ENCODE data around the gene RNF151. TPM values are rescaled to one million over a fixed set of nuclear protein-coding genes. Genes with fewer than 3 reads are reported as not detected.
"Not testable (repeated sequence)": the region's sequence is repeated elsewhere in the genome, so short reads cannot be mapped to it uniquely, and the experiment has no call there.

The RNF151 gene
- total RNA-seq, 1 donor from 2014 or later, result not detected

GRCh38 chr16:1933097-1933661, 33.5 kb upstream of the RNF151 start:
- H3K27me3 Mint-ChIP-seq (ENCODE audit: low read depth), result peaks cover 11% of the 10 kb centered on the region
- H3K9me3 Mint-ChIP-seq, result no peaks in the 10 kb centered on the region
- H3K36me3 Mint-ChIP-seq (ENCODE audit: low read depth), result no peaks in the 10 kb centered on the region
- DNase-seq (ENCODE audit: low read depth, low spot score), result no peak
- H3K4me3 Mint-ChIP-seq, result peak overlapping the region; percentile 41
- peaks cover 4% of the 10 kb centered on the region for H3K4me1 Mint-ChIP-seq
- TF ChIP-seq, protein P1, sequence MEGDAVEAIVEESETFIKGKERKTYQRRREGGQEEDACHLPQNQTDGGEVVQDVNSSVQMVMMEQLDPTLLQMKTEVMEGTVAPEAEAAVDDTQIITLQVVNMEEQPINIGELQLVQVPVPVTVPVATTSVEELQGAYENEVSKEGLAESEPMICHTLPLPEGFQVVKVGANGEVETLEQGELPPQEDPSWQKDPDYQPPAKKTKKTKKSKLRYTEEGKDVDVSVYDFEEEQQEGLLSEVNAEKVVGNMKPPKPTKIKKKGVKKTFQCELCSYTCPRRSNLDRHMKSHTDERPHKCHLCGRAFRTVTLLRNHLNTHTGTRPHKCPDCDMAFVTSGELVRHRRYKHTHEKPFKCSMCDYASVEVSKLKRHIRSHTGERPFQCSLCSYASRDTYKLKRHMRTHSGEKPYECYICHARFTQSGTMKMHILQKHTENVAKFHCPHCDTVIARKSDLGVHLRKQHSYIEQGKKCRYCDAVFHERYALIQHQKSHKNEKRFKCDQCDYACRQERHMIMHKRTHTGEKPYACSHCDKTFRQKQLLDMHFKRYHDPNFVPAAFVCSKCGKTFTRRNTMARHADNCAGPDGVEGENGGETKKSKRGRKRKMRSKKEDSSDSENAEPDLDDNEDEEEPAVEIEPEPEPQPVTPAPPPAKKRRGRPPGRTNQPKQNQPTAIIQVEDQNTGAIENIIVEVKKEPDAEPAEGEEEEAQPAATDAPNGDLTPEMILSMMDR (conservative IDR thresholded peaks at IDR 0.05), result no peak
- no peak overlapping the region for H3K27ac Mint-ChIP-seq (ENCODE audit: unreplicated experiment)

DNA sequence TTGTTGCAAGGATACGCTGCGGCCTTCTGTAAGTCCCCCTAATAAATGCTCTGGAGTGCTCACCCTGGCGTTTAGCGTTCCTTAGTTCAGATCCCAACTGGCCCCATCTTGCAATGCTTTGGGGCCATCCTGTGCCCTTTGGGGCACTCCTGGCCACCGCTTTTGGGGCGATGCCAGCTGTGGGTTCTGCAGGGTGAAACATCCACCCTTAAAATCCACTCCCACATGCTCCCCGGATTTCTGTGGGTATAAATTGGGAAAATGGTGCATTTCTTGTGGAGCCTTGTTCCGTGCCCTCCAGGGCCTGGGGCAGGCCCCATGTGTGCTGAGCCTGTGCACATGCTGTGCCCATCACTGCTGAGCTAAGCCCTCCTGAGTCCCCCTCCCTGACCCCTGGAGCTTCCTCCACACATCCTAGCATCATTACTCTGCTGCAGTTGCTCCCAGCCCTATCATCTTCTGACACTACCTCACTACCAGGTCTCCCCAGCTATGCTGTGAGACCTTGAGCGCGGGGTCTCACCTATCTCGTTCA, 29.6 kb upstream of the RNF151 start:
- Mint-ChIP-seq H3K27me3 (ENCODE audit: low read depth) (no peaks in the 10 kb centered on the region), H3K36me3 (ENCODE audit: low read depth) (no peaks in the 10 kb centered on the region), H3K4me3 (no peak overlapping the region), H3K4me1 (peaks cover 5% of the 10 kb centered on the region), H3K27ac (ENCODE audit: unreplicated experiment) (peak overlapping the region; percentile 96), H3K9me3 (no peaks in the 10 kb centered on the region)
- TF ChIP-seq, protein P1 (conservative IDR thresholded peaks at IDR 0.05), result no peak
- no peak for DNase-seq (ENCODE audit: low read depth, low spot score)

DNA sequence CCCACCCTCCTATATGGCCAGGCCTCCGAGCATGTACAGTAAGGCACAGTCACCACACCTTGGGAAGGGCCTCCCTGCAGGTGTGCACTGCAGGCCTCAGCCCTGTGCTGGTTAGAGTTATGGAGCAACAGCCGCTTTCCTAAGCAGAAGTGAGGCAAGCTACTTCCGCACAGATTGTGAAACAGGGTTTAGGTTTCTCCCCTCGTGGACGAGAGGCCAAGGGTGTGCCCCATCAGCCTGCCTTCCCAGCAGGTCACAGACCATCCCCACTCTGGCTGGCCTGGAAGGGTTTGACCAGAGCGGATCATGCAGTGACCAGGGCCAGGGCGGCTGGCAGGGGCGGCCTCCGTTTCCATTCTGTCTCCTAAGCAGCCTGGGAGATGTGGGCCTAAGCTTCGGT, 28.3 kb upstream of the RNF151 start:
- Mint-ChIP-seq H3K9me3 (no peaks in the 10 kb centered on the region), H3K27me3 (ENCODE audit: low read depth) (no peaks in the 10 kb centered on the region), H3K4me3 (no peak overlapping the region), H3K27ac (ENCODE audit: unreplicated experiment) (no peak overlapping the region), H3K36me3 (ENCODE audit: low read depth) (no peaks in the 10 kb centered on the region), H3K4me1 (peaks cover 5% of the 10 kb centered on the region)
- TF ChIP-seq, protein P1 (conservative IDR thresholded peaks at IDR 0.05), result no peak
- no peak for DNase-seq (ENCODE audit: low read depth, low spot score)

DNA sequence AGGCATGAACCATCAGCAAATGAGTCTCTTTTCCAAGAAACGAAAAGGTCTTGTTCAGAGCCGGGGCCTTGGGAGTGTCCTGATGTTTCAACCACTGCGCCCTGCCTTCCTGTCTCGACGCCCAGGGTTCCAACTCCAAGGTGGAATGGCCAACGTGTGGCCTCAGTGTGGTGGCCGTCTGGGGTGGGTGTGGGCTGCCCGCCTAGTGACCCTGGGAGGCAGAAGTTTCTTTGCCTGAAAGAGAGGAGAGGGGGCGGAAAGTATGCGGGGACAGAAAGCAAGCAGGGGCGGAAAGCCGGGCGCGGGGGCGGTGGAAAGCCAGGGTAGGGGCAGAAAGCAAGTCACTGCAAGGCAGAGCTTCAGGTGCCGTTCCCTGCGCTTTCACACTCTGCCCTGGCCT, 27.7 kb upstream of the RNF151 start:
- no peak overlapping the region for H3K4me3 Mint-ChIP-seq
- no peaks in the 10 kb centered on the region for H3K27me3 Mint-ChIP-seq (ENCODE audit: low read depth)
- H3K9me3 Mint-ChIP-seq, result no peaks in the 10 kb centered on the region
- TF ChIP-seq, protein P1 (conservative IDR thresholded peaks at IDR 0.05), result no peak
- DNase-seq (ENCODE audit: low read depth, low spot score), result no peak
- H3K27ac Mint-ChIP-seq (ENCODE audit: unreplicated experiment), result no peak overlapping the region
- peaks cover 10% of the 10 kb centered on the region for H3K4me1 Mint-ChIP-seq
- no peaks in the 10 kb centered on the region for H3K36me3 Mint-ChIP-seq (ENCODE audit: low read depth)

DNA sequence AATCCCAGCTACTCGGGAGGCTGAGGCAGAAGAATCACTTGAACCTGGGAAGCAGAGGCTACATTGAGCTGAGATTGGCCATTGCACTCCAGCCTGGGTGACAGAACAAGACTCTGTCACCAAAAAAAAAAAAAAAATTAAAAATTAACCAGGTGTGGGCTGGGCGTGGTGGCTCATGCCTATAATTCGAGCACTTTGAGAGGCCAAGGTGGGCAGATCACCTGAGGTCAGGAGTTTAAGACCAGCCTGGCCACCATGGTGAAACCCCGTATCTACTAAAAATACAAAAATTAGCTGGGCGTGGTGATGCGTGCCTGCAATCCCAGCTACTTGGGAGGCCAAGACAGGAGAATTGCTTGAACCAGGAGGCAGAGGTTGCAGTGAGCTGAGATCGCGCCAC, 26.8 kb upstream of the RNF151 start:
- not testable (repeated sequence) for H3K36me3 Mint-ChIP-seq (ENCODE audit: low read depth); H3K27me3 Mint-ChIP-seq (ENCODE audit: low read depth); H3K9me3 Mint-ChIP-seq; H3K27ac Mint-ChIP-seq (ENCODE audit: unreplicated experiment); DNase-seq (ENCODE audit: low read depth, low spot score)
- H3K4me1 Mint-ChIP-seq, result peaks cover 14% of the 10 kb centered on the region
- H3K4me3 Mint-ChIP-seq, result peak overlapping the region; percentile 56

DNA sequence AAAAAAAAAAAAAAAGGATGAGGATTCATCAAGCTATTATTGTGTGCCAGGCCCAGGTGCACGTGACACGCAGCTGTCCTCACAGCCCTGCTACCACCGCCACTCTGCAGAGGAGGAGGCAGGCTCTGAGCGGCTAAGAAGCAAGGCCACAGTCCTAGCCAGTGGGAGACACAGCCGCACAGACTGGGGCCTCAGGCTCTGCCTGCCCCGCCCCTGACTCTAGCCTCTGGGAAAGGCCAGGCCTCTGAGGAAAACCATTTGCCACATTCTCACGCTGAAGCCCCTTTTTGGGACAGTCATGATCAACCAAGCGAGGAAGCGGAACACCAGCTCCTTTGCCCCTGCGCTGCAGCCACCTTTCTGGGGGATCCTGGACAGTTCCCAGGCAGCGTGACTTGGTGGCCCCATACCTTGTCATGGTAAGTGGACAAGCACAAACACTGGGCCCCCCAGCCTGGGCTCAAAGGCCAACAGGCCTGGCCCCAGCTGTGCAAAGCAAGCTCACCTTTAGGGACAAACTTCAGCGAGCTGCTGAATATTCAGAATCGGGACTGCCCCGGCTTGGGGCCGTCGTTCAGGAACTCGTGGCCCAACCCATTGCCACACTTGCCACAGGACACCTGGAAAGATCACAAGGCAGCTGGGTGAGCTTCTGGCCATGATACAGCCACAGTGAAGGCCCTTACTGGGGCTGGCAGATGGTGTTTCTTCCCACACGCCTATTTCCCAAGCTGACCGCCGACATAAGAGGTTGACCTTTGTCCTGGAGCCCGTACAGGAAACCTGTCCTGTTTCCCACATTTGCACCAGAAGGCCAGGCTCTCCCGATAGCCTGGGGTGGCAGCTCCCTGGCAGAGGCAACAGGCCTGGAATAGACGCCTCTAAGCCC, 26.1 kb upstream of the RNF151 start:
- peak overlapping the region; percentile 56 for H3K4me3 Mint-ChIP-seq
- H3K36me3 Mint-ChIP-seq (ENCODE audit: low read depth), result no peaks in the 10 kb centered on the region
- no peaks in the 10 kb centered on the region for H3K27me3 Mint-ChIP-seq (ENCODE audit: low read depth)
- no peaks in the 10 kb centered on the region for H3K9me3 Mint-ChIP-seq
- peaks cover 14% of the 10 kb centered on the region for H3K4me1 Mint-ChIP-seq
- H3K27ac Mint-ChIP-seq (ENCODE audit: unreplicated experiment), result no peak overlapping the region
- no peak for DNase-seq (ENCODE audit: low read depth, low spot score)
- TF ChIP-seq, protein P1 (conservative IDR thresholded peaks at IDR 0.05), result no peak

All from neural crest cell (in vitro differentiated cells).